GM18868 (cell line): ENCODE measurements around the gene KRT76.

ENCODE experiments used
- ATAC-seq: cut with Tn5 transposase; IDR thresholded peaks from one replicate; pipeline ENCODE4 v1.9.1; 2021; ENCODE audit warnings: mild to moderate bottlenecking, moderate library complexity; ENCODE audit not compliant: unreplicated experiment

Gene KRT76

GRCh38 chr12:52742196-52742580 lies 35.0 kb downstream of the KRT76 start:
- no peak for ATAC-seq

- ATAC-seq, result no peak
These were observed 35.6 kb downstream of the KRT76 start for GRCh38 chr12:52741375-52742195.

DNA sequence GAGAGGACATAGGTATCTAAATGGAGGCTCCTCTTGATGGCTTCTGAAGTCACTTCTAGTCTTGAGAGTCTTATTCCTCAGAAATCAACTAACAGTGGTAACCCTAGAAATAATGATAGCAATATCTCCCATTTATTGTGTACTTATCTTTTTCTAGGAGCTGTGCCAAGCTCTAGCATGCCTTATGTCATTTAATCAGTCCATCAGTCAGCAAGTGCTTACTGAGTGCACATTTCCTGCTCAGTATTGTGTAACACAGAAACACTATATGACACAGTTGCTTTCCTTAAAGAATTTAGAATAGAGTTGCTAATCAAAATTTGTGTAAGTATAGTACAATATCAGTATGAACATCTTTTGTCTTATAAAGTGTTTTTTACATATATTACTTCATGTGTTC lies 36.6 kb downstream of the KRT76 start:
- no peak for ATAC-seq

DNA sequence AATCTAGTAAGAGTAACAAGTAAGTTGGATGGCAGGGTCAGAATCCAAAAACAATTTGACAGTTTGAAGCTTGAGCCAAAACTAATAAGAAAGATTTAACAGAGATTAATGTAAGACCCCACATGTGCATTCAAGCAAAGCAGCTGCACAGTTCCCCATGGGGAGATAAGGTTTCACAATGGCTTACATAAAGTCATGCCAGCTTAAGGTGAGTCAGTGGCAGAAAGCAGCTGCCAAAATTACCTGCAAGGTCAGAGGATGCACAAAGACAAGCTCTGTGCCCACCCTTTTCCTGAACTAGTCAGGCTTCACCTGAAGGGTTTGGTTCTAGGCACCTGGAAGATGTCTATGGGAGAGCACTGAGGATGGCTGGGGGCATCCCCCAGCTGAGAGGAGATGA lies 37.2 kb downstream of the KRT76 start:
- no peak for ATAC-seq

DNA sequence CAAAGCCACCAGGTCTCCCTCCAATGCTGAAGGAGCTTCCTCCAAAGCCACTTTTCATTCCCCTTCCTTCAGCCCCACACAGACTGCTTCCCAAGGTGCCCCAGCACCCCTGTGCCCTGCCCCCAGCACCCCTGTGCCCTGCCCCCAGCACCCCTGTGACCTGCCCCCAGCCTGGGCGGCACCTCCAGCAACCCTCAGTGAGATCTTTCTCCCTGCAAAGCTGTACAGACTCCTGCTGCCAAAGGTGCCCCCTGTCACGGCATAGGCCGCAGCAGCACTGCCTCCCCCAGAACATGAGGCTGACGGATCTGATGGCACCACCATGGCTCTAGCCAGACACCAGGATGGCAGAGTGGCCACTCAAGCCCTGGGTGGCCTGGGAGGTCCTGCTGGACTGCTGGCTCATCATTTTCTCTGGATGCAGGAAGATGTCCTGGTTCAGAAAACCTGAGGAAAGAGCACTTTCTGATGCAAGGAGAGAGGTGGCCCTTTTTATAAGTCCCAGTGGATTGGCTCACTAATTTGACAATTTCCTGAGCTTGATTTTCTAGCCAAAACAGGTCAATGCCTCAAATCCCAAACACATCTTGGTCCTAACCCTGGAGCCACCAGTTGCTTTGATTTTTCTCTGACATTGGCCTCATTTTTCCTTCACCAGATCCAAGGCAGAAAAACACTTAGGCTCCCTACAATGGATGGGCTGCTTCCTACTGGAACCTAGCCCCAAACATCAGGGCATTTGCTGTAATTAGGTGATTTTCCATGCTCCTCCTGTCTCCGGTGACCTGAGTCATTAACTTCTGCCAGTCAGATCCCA lies 41.1 kb downstream of the KRT76 start:
- no peak for ATAC-seq

DNA sequence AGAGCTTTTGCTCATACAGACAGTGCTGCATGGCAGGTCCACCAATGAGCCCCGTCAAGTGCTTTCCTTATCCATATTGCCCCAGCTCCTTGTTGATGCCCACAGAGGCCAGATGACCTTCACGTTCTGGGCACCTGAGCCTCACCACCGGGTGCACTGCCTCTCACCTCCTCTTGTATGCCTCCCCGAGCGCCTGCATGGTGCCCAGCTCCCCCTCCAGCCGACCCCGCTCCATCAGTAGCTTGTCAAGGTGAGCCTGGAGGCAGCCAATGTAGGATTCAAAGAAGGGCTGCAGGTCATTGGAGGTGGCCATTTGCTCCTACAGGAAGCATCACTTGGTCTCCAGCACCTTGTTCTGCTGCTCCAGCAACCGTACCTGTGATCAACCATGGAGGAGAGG lies 42.0 kb downstream of the KRT76 start:
- no peak for ATAC-seq

GRCh38 chr12:52730793-52731192 lies 46.4 kb downstream of the KRT76 start:
- ATAC-seq, result no peak

- no peak for ATAC-seq
These were observed 46.8 kb downstream of the KRT76 start for GRCh38 chr12:52730383-52730782.

DNA sequence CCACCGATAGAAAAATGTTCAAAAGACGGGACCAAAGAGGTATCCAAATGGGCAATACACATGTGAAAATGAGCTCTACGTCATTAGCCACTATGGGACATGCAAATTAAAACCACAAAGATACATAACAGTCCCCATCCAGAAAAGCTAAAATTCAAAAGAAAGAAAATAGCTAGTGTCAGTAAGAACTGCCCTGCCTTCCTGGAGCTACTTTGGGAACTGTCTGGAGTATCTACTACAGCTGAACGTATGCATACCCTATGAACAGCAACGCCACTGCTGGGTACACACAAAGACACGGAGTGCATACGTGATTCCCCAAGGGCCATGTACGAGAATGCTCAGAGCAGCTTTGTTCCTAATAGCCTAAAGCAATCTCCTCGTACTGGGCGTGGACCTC lies 48.0 kb downstream of the KRT76 start:
- ATAC-seq, result no peak

DNA sequence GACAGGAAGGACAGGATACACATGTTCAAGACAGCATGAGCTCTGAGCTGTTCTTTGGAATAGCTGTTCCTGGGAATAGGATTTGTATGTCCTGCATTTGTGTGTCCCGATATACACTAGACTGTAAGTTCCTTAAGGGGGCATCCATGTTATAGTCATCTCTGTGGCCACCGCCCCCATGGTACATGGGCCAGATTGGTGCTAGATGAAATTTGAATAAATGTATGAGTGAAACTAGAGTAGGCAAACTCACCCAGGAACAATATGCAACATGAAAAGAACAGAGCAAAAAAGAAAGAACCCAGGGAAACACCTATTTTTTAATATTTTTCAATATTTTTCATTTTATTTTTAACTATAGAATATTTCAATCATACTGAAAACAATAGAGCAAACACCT lies 48.8 kb downstream of the KRT76 start:
- ATAC-seq, result no peak

- ATAC-seq, result no peak
These were observed 50.1 kb downstream of the KRT76 start for GRCh38 chr12:52727037-52727436.

- ATAC-seq, result no peak
These were observed 50.7 kb downstream of the KRT76 start for GRCh38 chr12:52726451-52726850.

DNA sequence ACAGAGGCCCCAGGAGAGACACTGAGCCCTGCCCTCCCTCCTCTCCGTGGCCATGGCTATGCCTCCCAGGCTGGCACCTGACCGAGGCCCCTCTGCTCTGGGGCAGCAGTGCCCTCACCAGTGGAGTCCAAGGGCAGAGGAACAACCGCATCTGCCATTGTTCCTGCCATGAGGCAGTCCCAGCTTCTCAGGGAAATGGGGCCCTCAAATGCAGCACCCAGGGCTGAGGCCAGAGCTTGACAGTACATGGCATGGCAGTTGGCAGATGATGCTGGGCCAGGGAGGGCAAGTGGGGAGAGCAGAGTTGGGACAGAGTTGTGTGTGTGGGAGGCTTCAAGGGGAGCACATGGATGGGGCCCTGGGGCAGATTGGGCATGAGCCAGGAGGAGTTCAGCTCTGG lies 52.8 kb downstream of the KRT76 start:
- no peak for ATAC-seq

DNA sequence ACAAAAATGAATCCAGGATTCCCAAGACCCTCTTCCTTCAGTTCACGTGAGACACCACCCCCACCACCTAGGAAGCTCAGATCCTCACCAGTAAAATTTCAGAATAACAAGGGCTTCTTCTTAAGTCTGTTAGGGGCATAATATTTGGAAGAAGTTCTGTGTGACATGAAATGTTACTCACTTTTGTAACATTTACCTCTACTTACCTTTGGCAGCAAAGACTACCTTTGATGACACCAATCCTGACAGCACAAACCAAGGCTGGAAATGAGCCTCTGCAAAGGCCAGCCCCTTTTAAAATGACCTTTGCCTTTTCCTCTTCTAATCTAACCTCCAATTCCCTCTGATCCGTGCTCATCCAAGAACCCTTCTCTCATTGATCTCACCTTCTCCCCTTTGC lies 54.5 kb downstream of the KRT76 start:
- no peak for ATAC-seq

DNA sequence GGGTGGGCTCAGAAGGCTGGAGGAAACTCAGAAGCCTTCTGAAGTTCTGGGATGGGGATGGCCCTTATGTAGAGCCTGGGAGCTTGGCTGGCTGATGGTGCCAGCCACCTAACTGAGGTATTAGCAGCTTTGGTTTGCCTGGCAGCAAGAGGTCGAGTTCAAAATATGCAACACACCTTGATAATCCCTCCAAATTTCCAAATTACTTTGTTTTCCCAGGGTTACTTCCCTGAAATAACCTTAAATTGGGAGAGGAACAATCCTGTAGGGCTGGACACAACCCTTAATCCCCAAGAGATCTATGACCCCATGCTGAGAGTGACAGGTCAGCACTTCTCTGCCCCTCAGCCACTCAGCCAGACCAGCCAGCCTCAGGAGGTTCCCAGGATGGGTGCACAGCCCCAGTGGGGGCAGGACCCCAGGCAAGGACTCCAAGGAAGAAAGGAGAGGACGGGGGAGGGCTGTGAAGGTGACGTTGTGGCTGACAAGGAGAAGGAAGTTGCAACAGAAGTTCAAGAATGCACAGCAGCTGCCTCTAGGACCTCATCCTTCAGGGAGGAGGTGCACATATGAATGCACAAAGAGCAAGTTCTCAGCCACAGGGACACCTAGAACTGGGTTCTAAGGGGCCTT lies 55.2 kb downstream of the KRT76 start:
- ATAC-seq, result no peak

- ATAC-seq, result no peak
These were observed 56.7 kb downstream of the KRT76 start for GRCh38 chr12:52720365-52720886.
